ENCODE results near the gene AMDHD1.

Gene AMDHD1

DNA sequence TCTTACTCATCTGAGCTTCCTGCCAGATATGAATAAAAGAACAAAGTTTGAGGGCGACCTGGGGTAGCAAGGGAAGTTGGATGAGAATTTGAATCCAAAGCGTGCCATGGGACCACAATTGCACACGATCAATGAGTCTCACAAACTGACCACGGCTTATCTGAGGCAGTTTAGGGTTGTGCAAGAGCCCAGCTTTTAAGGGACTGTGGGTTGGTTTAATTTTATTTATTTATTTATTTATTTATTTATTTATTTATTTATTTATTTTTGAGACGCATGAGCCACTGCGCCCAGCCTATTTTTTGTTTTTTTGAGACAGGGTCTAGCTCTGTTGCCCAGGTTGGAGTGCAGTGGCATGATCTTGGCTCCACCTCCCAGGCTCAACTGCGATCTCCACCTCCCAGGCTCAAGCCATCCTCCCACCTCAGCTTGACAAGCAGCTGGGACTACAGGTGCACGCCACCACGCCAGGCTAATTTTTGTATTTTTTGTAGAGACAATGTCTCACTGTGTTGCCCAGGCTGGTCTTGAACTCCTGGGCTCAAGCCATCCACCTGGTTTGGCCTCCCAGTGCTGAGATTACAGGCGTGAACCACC is 1.1 kb downstream of the AMDHD1 start (continued):
- TF ChIP-seq, protein P1, sequence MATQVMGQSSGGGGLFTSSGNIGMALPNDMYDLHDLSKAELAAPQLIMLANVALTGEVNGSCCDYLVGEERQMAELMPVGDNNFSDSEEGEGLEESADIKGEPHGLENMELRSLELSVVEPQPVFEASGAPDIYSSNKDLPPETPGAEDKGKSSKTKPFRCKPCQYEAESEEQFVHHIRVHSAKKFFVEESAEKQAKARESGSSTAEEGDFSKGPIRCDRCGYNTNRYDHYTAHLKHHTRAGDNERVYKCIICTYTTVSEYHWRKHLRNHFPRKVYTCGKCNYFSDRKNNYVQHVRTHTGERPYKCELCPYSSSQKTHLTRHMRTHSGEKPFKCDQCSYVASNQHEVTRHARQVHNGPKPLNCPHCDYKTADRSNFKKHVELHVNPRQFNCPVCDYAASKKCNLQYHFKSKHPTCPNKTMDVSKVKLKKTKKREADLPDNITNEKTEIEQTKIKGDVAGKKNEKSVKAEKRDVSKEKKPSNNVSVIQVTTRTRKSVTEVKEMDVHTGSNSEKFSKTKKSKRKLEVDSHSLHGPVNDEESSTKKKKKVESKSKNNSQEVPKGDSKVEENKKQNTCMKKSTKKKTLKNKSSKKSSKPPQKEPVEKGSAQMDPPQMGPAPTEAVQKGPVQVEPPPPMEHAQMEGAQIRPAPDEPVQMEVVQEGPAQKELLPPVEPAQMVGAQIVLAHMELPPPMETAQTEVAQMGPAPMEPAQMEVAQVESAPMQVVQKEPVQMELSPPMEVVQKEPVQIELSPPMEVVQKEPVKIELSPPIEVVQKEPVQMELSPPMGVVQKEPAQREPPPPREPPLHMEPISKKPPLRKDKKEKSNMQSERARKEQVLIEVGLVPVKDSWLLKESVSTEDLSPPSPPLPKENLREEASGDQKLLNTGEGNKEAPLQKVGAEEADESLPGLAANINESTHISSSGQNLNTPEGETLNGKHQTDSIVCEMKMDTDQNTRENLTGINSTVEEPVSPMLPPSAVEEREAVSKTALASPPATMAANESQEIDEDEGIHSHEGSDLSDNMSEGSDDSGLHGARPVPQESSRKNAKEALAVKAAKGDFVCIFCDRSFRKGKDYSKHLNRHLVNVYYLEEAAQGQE (tag by site-specific recombination; IDR thresholded peaks at IDR 0.05) = peak; percentile 78
- TF ChIP-seq ZNF354C (tag by site-specific recombination; IDR thresholded peaks at IDR 0.05; ENCODE audit: borderline replicate concordance, low read depth) (0 out of 2 replicates have a peak, but pooled peaks have one; percentile 33), ZNF76 (tag by site-specific recombination; IDR thresholded peaks at IDR 0.05; ENCODE audit: borderline replicate concordance, low read depth) (no peak), ZNF221 (tag by site-specific recombination; IDR thresholded peaks at IDR 0.05; ENCODE audit: borderline replicate concordance) (no peak; the same call in 1 of the 2 replicates), GFI1B (tag by site-specific recombination; IDR thresholded peaks at IDR 0.05) (peak; percentile 47; the same call in 1 of the 2 replicates), ZNF211 (tag by site-specific recombination; IDR thresholded peaks at IDR 0.05; ENCODE audit: low read depth) (no peak), ZNF121 (tag by site-specific recombination; IDR thresholded peaks at IDR 0.05) (peak; percentile 77), ZNF664 (tag by site-specific recombination; IDR thresholded peaks at IDR 0.05) (peak; percentile 86), PRDM6 (tag by site-specific recombination; IDR thresholded peaks at IDR 0.05) (no peak), ZNF248 (tag by site-specific recombination; IDR thresholded peaks at IDR 0.05) (no peak), ZNF394 (tag by site-specific recombination; IDR thresholded peaks at IDR 0.05; ENCODE audit: borderline replicate concordance) (peak; percentile 96), ZNF146 (tag by site-specific recombination; IDR thresholded peaks at IDR 0.05) (no peak), CTCF (tag by site-specific recombination; IDR thresholded peaks at IDR 0.05) (no peak), SCRT1 (tag by site-specific recombination; IDR thresholded peaks at IDR 0.05; ENCODE audit: borderline replicate concordance) (no peak), ZNF529 (tag by site-specific recombination; IDR thresholded peaks at IDR 0.05; ENCODE audit: insufficient replicate concordance) (peak; percentile 55), GLI2 (tag by site-specific recombination; IDR thresholded peaks at IDR 0.05; ENCODE audit: borderline replicate concordance, low read depth) (peak; percentile 56; the same call in 1 of the 2 replicates), ZNF24 (tag by site-specific recombination; IDR thresholded peaks at IDR 0.05) (no peak), ZNF2 (tag by site-specific recombination; IDR thresholded peaks at IDR 0.05) (no peak), ZNF426 (tag by site-specific recombination; IDR thresholded peaks at IDR 0.05) (peak; percentile 96), OVOL3 (tag by site-specific recombination; IDR thresholded peaks at IDR 0.05) (peak; percentile 52; the same call in 1 of the 2 replicates), ZNF707 (tag by site-specific recombination; IDR thresholded peaks at IDR 0.05) (no peak), WT1 (tag by site-specific recombination; IDR thresholded peaks at IDR 0.05) (peak; percentile 38; the same call in 1 of the 2 replicates), PRDM10 (tag by site-specific recombination; IDR thresholded peaks at IDR 0.05) (no peak), ZNF571 (tag by site-specific recombination; IDR thresholded peaks at IDR 0.05) (no peak), ZNF10 (tag by site-specific recombination; IDR thresholded peaks at IDR 0.05) (0 out of 2 replicates have a peak, but pooled peaks have one; percentile 12), ZBTB8A (tag by site-specific recombination; IDR thresholded peaks at IDR 0.05) (peak; percentile 74), ZBTB6 (tag by site-specific recombination; IDR thresholded peaks at IDR 0.05) (no peak)

Data from HEK293 (cell line).